Measurements from ENCODE around the gene CARS1.
"Not testable (repeated sequence)": the region's sequence is repeated elsewhere in the genome, so short reads cannot be mapped to it uniquely, and the experiment has no call there.

The CARS1 gene

DNA sequence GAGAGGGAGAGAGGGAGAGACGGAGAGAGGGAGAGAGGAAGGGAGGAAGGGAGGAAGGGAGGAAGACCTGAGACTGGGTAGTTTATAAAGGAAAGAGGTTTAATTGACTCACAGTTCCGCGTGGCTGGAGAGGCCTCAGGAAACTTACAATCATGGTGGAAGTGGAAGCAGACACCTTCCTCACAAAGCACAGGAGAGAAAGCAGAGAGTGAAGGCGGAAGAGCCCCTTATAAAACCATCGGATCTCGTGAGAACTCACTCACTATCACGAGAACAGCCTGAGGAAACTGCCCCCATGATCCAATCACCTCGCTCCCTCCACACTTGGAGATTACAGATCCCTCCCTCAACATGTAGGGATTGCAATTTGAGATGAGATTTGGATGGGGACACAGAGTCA, 12.2 kb upstream of the CARS1 start:
- TF ChIP-seq, protein P1, sequence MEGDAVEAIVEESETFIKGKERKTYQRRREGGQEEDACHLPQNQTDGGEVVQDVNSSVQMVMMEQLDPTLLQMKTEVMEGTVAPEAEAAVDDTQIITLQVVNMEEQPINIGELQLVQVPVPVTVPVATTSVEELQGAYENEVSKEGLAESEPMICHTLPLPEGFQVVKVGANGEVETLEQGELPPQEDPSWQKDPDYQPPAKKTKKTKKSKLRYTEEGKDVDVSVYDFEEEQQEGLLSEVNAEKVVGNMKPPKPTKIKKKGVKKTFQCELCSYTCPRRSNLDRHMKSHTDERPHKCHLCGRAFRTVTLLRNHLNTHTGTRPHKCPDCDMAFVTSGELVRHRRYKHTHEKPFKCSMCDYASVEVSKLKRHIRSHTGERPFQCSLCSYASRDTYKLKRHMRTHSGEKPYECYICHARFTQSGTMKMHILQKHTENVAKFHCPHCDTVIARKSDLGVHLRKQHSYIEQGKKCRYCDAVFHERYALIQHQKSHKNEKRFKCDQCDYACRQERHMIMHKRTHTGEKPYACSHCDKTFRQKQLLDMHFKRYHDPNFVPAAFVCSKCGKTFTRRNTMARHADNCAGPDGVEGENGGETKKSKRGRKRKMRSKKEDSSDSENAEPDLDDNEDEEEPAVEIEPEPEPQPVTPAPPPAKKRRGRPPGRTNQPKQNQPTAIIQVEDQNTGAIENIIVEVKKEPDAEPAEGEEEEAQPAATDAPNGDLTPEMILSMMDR (conservative IDR thresholded peaks at IDR 0.05; ENCODE audit: low read length), result no peak
- H3K4me3 ChIP-seq (ENCODE audit: low read length), result no peak overlapping the region
- no peak for DNase-seq (ENCODE audit: low read depth)

DNA sequence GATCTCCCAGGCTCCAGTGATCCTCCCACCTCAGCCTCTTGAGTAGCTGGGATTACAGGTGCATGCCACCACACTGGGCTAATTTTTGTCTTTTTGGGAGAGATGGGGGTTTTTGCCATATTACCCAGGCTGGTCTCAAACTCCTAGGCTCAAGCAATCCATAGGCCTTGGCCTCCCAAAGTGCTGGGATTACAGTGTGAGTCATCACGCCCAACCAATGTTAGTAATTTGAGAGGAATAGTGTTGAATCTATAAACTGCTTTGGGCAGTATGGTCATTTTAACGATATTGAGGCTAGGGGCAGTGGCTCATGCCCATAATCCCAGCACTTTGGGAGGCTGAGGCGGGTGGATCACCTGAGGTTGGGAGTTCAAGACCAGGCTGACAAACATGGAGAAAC, 9.1 kb upstream of the CARS1 start:
- H3K4me3 ChIP-seq (ENCODE audit: low read length); DNase-seq (ENCODE audit: low read depth): not testable (repeated sequence)

- not testable (repeated sequence) for H3K4me3 ChIP-seq (ENCODE audit: low read length); DNase-seq (ENCODE audit: low read depth)
Observed at GRCh38 chr11:3064709-3065108, 7.5 kb upstream of the CARS1 start.

DNA sequence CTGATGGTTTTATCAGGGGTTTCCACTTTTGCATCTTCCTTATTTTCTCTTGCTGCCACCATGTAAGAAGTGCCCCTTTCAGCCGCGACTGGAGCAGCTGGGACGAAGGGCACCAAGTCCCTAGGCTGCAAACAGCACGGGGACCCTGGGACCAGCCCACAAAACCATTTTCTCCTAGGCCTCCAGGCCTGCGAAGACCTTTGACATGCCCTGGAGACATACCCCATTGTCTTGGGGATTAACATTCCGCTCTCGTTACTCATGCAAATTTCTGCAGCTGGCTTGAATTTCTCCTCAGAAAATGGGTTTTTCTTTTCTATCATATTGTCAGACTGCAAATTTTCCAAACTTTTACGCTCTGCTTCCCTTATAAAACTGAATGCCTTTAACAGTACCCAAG, 6.7 kb upstream of the CARS1 start:
- DNase-seq (ENCODE audit: low read depth), result peak; percentile 22
- not testable (repeated sequence) for H3K4me3 ChIP-seq (ENCODE audit: low read length)

GRCh38 chr11:3063432-3063831, 6.2 kb upstream of the CARS1 start:
- not testable (repeated sequence) for DNase-seq (ENCODE audit: low read depth); H3K4me3 ChIP-seq (ENCODE audit: low read length)

GRCh38 chr11:3060436-3061025, 3.3 kb upstream of the CARS1 start:
- H3K4me3 ChIP-seq (ENCODE audit: low read length), result no peak overlapping the region
- DNase-seq (ENCODE audit: low read depth), result no peak
- TF ChIP-seq, protein P1 (conservative IDR thresholded peaks at IDR 0.05; ENCODE audit: low read length), result no peak

DNA sequence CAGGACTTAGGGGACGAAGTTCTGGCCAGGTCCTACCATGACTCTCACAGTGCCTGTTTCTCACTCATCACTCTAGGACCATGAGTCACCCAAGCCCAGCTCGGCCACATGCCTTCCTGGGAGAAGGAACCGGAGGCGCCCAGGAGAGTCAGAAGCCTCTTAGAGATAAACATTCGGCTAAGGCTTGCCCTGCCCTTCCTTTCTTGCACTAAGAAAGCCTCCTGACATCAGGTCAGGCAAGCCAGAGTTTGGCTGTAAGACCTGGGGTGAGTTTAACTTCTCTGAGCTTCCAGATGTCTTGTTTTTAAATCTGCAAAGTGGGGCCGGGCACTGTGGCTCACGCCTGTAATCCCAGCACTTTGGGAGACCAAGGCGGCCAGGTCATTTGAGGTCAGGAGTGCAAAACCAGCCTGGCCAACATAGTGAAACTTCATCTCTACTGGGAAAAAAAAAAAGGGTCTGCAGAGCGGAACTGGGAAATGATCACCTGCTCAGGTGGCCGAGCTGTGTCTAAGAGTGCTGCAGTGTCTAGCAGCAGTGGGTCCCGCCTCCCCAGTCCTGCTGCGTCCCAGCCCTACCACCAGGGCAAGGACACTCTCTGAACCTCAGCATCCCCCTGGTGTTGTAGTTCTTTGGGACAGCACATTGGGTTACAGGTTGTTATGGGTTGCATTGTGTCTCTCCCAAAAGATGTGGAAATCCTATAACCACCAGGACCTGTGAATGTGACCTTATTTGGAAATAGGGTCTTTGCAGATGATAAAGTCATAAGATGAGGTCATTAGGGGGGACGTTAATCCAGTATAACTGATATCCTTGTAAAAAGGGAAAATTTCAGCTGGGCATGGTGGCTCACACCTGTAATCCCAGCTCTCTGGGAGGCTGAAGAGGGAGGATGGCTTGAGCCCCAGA, 1.8 kb upstream of the CARS1 start:
- peak; percentile 78 for DNase-seq (ENCODE audit: low read depth)
- H3K4me3 ChIP-seq (ENCODE audit: low read length), result no peak overlapping the region
- TF ChIP-seq, protein P1 (conservative IDR thresholded peaks at IDR 0.05; ENCODE audit: low read length), result peak; percentile 19

- peak; percentile 30 for DNase-seq (ENCODE audit: low read depth)
- H3K4me3 ChIP-seq (ENCODE audit: low read length), result peak overlapping the region; percentile 97
- TF ChIP-seq, protein P1 (conservative IDR thresholded peaks at IDR 0.05; ENCODE audit: low read length), result no peak
Observed at GRCh38 chr11:3056296-3057068, 741 bp downstream of the CARS1 start.

DNA sequence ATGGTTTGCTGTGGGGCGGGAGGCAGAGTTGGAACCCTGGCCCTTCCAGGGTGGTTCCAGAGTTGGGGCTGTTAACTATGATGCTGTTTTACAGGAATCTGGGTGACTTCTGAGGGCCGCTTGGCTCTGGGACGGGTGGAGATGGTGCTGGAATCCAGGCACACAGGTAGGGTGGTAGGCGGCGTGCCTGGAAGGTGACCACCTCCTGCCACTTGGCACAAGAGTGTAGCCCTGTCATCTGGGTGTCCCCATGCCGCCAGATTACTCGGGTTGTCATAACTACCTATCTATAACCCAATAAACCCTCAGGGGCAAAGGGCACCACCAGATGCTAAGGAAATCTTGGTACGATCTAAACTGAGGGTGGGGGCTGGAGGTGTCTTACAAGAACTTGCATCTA, 1.3 kb downstream of the CARS1 start:
- no peak for DNase-seq (ENCODE audit: low read depth)
- peak overlapping the region; percentile 97 for H3K4me3 ChIP-seq (ENCODE audit: low read length)
- TF ChIP-seq, protein P1 (conservative IDR thresholded peaks at IDR 0.05; ENCODE audit: low read length), result no peak

All from AG10803 (cell line).